COLO668 (cell line): ENCODE measurements around the gene NFIB.

Experiments
- DNase-seq: peaks from one replicate; lab custom pipeline; 2025; ENCODE audit not compliant: unreplicated experiment; lab: John Stamatoyannopoulos, UW

Gene NFIB

GRCh38 chr9:14127656-14128055, 186.3 kb downstream of the NFIB start:
- DNase-seq, result no peak

- no peak for DNase-seq
Observed at GRCh38 chr9:14119694-14120514, 194.0 kb downstream of the NFIB start.

DNA sequence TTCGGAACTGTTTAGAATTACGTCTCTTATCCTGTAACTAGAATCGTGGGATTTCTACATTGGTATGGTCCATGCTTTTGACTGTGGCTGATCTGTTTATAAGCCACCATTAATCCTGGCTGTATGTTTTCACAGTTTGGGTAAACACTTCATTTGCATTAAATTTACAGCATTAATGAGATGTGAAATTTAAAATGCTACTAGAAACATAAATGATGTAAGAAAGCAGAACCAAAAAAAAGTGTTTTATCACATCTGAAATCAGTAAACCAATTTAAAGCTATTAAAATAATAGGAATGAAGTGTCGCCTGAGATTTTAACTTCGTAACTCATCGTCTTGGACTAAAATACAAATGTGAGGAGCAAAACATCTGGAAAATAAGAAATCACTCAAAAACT, 201.7 kb downstream of the NFIB start:
- DNase-seq, result no peak

DNA sequence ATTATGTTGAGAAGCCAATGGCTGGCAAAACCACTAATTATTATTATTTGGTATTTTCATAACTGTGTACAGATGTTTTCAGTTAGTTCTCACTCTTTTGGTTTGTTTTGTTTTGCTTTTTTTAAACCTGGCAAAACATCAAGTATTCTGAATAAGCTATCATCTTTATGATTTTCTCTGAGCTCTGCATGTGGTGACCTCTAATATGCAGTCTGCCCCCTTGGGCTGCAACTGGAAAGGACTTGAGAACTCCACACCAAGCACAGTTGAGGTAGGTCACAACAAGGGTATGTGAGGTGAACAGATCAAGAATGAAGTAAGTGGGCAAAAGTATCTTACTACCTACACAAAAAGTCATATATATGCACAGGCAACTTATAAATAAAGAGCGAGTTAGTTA, 202.2 kb downstream of the NFIB start:
- no peak for DNase-seq

- DNase-seq, result no peak
Observed at GRCh38 chr9:14107977-14108376, 206.0 kb downstream of the NFIB start.

- no peak for DNase-seq
Observed at GRCh38 chr9:14107495-14107894, 206.4 kb downstream of the NFIB start.

- DNase-seq, result no peak
Observed at GRCh38 chr9:14106699-14107098, 207.2 kb downstream of the NFIB start.

GRCh38 chr9:14104496-14104895, 209.4 kb downstream of the NFIB start:
- no peak for DNase-seq

DNA sequence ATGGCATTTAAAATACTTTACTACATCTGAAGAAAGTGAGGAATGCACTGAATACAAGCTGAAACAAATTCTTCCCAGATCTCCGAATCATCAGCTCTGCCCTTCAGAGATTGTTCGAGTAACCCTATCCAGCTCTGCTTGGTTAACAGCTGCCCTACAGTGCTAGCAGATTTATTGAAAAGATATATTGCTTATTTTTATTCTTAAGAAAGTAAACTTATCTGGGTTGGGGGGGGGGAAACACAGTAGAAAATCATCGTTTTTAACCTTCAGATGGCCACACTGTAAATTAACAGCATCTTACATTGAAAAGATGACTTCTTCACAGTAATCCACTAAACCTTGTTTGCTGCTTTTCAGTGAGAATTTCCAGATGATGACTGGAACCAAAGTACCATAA, 210.8 kb downstream of the NFIB start:
- no peak for DNase-seq

DNA sequence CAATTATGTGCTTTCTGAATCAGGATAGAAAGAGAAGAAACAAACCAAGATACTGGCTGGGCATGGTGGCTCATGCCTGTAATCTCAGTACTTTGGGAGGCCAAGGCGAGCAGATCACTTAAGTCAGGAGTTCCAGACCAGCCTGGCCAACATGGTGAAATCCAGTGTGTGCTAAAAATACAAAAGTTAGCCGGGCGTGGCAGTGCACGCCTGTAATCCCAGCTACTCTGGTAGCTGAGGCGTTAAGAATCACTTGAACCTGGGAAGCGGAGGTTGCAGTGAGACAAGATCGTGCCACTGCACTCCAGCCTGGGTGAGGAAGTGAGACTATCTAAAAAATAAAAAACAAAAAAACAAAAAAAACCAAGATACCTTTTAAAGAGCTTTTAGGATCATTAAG, 214.2 kb downstream of the NFIB start:
- DNase-seq, result no peak

- no peak for DNase-seq
Observed at GRCh38 chr9:14098486-14099180, 215.3 kb downstream of the NFIB start.

- DNase-seq, result no peak
Observed at GRCh38 chr9:14097666-14098415, 216.1 kb downstream of the NFIB start.

- DNase-seq, result no peak
Observed at GRCh38 chr9:14097215-14097614, 216.7 kb downstream of the NFIB start.

GRCh38 chr9:14096258-14096922, 217.6 kb downstream of the NFIB start:
- DNase-seq, result peak; percentile 51

GRCh38 chr9:14095277-14095676, 218.7 kb downstream of the NFIB start:
- DNase-seq, result no peak

DNA sequence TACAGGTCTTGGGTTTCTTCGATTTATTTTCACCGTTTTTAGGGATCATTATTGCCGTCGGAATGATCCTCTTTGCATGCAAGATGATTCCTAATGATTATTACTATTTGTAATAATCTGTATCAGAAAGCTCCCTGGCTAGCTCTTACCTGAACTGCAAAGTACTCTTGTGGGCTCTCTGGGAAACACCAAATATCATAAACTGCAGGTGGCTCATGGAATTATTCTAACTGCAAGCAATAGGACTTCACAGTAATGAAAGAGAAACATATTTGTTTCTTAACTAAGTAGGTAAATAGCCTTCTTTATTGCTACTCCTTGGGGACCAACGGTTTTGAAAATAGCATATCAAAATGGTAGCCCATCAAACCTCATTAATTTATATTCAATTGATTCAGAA, 219.4 kb downstream of the NFIB start:
- DNase-seq, result no peak

DNA sequence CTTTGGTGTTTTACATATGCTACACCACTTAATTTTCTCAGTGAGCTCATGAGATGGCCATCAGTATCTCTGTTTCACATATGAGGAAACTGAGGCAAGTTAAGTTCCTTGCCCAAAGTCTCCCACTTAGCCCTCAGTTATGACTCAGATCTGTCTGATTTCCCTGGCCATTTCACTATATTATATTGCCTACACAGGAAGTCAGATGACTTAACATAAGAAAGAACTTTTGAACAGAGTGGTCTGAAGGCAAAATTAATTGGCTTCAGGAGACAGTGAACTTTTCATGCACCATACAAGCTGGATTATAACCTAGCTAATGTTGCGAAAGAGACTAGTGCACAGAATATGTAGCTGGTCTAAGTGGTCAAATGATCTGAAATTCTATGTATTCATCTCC, 221.6 kb downstream of the NFIB start:
- no peak for DNase-seq

DNA sequence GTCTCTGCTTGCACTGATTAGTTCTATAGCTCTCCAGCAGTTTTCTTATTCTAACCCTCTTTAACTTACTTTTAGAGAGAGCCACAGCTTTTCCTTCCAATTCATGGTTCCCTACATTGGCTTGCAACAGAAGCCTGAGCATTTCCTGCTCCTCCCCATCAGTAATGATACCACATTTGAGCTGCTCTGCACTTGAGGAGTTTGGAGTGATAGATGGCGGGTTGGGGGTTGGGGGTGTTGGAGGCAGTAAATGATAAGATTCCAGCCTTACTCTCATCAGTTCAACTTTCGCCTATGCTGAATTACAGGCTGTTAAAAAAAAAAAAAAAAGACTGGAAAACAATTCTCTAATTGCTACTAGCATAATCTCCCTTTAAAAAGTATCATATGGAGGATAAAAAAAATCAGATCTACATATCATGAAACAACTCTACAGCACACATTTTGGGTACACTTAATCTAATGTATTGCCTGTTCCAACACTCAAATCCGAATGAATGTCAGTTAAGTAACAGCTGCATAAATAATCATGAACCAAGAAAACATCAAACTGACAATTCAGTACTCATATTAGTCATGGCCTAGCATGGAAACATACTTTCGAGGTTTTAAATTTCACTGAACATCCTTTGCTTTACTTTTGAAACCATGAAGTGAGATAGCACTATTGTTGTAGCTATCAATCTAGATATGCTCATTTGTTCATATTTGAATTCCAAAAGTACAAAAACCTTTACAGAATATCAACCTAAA, 224.7 kb downstream of the NFIB start:
- no peak for DNase-seq

DNA sequence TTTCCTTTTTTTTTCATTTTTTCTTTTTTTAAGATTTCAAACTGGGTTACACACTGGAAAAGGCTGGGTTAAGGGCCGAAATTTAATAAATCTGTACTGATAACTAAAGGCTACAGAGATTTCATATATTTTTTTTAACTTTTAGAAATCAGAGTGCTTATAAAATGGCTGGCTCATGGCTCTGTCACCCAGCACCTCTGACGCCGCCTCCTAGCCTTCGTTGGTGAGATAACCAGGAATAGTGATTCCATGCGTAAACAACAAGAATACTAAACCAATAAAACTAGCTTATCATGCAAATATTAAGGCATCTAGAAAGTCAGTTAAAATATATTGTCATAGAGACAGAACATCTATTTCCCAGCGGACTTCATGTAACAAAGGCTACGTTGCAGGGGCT, 226.4 kb downstream of the NFIB start:
- no peak for DNase-seq

- DNase-seq, result no peak
Observed at GRCh38 chr9:14086495-14086894, 227.4 kb downstream of the NFIB start.

DNA sequence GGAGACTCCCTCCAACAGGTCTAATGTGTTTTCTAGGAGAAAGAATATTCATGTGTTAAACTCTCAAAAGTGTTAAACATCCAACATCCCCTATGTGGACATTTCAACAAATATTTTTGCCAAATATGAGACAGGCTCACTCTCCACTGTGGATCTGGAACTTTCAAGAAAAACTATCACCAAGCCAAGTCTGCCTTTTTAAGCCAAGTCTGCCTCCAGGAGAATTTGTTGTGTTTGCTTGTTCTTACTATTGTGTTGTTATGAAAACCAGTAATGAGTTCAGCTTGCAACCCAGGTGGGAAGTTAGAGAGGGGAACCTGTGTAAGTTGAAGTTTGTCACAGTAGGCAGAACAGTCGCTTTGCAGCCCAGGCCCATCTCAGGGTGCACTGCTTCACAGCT, 228.1 kb downstream of the NFIB start:
- DNase-seq, result no peak
